Loucy (cell line): ENCODE results near the gene ARCN1.

Experiments
- CTCF ChIP-seq: fragments of 200-600 bp; sonication (generic); conservative IDR thresholded peaks from 2 replicates; pipeline ENCODE4 v1.5.1; 2014; ENCODE audit warnings: mild to moderate bottlenecking, antibody characterized with exemption, low read length
- EZH2phosphoT487 ChIP-seq: fragments of 200-600 bp; IDR thresholded peaks from 2 replicates; pipeline ENCODE4 v1.6.1; 2018; ENCODE audit warnings: antibody characterized with exemption, mild to moderate bottlenecking, moderate library complexity, borderline replicate concordance

GRCh38 chr11:118620529-118621070, 48.4 kb downstream of the ARCN1 start:
- TF ChIP-seq CTCF (no peak), EZH2phosphoT487 (no peak)
